Glutamatergic neuron (in vitro differentiated cells): Measurements from ENCODE around the gene KLHDC8A. TPM values are rescaled to one million over a fixed set of nuclear protein-coding genes. Genes with fewer than 3 reads are reported as not detected.

ENCODE experiments used
- DNase-seq: peaks from one replicate; pipeline ENCODE4 v3.0.0; 2022
- H3K27ac Mint-ChIP-seq: one replicate; pipeline ENCODE4 v1.8.0; 2020; ENCODE audit warnings: mild to moderate bottlenecking, mixed read lengths, inconsistent platforms; ENCODE audit not compliant: unreplicated experiment
- H3K27me3 Mint-ChIP-seq: one replicate; pipeline ENCODE4 v1.8.0; 2020; ENCODE audit warnings: mild to moderate bottlenecking, moderate library complexity, mixed read lengths, inconsistent platforms; ENCODE audit not compliant: unreplicated experiment
- H3K36me3 Mint-ChIP-seq: one replicate; pipeline ENCODE4 v1.8.0; 2020; ENCODE audit warnings: mild to moderate bottlenecking, mixed read lengths, inconsistent platforms; ENCODE audit not compliant: unreplicated experiment
- H3K4me1 Mint-ChIP-seq: one replicate; pipeline ENCODE4 v1.8.0; 2020; ENCODE audit warnings: mild to moderate bottlenecking, low read depth, mixed read lengths, inconsistent platforms; ENCODE audit not compliant: unreplicated experiment
- H3K4me3 Mint-ChIP-seq: one replicate; pipeline ENCODE4 v1.8.0; 2020; ENCODE audit warnings: mild to moderate bottlenecking, mixed read lengths, inconsistent platforms; ENCODE audit not compliant: unreplicated experiment
- H3K9me3 Mint-ChIP-seq: one replicate; pipeline ENCODE4 v1.8.0; 2020; ENCODE audit warnings: mild to moderate bottlenecking, moderate library complexity, mixed read lengths, inconsistent platforms; ENCODE audit not compliant: unreplicated experiment
- total RNA-seq: library from RNA; stranded (reverse); fragmentation: NEBNext Ultra II Directional; extraction: Animal tissue kit (Norgen Biotek cat#: 25700); gene quantifications from one replicate; pipeline ENCODE4 v1.2.1, GENCODE V29; 2021; ENCODE audit not compliant: unreplicated experiment
- TF ChIP-seq, protein P1 (sequence below): fragments of 200-600 bp; sonication (generic); IDR thresholded peaks from one replicate; pipeline ENCODE4 v1.5.0; 2021; ENCODE audit not compliant: partially characterized antibody, unreplicated experiment

Gene KLHDC8A
- total RNA-seq, 1 donor from 2014 or later: 125 TPM

GRCh38 chr1:205313563-205314308 lies 43.0 kb downstream of the KLHDC8A start:
- peak overlapping the region; percentile 75 for H3K4me3 Mint-ChIP-seq
- TF ChIP-seq, protein P1, sequence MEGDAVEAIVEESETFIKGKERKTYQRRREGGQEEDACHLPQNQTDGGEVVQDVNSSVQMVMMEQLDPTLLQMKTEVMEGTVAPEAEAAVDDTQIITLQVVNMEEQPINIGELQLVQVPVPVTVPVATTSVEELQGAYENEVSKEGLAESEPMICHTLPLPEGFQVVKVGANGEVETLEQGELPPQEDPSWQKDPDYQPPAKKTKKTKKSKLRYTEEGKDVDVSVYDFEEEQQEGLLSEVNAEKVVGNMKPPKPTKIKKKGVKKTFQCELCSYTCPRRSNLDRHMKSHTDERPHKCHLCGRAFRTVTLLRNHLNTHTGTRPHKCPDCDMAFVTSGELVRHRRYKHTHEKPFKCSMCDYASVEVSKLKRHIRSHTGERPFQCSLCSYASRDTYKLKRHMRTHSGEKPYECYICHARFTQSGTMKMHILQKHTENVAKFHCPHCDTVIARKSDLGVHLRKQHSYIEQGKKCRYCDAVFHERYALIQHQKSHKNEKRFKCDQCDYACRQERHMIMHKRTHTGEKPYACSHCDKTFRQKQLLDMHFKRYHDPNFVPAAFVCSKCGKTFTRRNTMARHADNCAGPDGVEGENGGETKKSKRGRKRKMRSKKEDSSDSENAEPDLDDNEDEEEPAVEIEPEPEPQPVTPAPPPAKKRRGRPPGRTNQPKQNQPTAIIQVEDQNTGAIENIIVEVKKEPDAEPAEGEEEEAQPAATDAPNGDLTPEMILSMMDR: no peak
- DNase-seq: peak; percentile 51
- H3K9me3 Mint-ChIP-seq: peaks cover 4% of the 10 kb centered on the region
- peak overlapping the region; percentile 90 for H3K27ac Mint-ChIP-seq
- peaks cover 40% of the 10 kb centered on the region for H3K4me1 Mint-ChIP-seq
- H3K36me3 Mint-ChIP-seq: no peaks in the 10 kb centered on the region
- H3K27me3 Mint-ChIP-seq: peaks cover 7% of the 10 kb centered on the region

DNA sequence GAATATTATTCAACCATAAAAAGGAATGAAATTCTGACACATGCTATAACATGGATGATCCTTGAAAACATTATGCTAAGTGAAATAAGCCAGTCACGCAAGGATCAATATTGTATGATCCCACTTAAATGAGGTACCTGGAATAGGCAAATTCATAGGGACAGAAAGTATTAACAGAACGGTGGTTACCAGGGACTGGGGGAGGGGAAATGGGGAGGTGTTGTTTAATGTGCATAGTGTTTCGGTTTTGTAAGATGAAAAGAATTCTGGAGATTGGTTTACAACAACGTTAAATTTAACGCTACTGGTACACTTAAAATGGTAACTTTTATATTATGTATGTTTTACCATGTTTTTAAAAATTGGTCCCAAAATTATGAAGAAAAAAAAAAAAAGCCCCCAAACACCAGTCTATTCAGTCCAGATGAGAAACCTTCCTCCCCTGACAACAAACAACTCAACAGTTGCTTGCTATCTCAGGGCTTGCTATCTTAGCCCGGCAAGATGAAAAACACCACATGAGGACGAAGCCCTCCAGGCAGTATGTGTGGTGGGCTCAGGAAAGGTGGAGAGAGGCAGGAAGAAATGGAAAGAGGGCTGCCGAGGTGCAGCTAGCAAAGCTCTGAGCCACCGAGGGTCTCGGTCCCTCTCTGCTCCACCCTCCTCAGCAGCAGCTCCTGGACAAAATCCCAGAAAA lies 43.7 kb downstream of the KLHDC8A start:
- Mint-ChIP-seq H3K4me3 (peak overlapping the region; percentile 74), H3K4me1 (peaks cover 35% of the 10 kb centered on the region), H3K9me3 (peaks cover 4% of the 10 kb centered on the region), H3K27ac (peak overlapping the region; percentile 90), H3K36me3 (no peaks in the 10 kb centered on the region), H3K27me3 (peaks cover 8% of the 10 kb centered on the region)
- DNase-seq: no peak
- TF ChIP-seq, protein P1: no peak

DNA sequence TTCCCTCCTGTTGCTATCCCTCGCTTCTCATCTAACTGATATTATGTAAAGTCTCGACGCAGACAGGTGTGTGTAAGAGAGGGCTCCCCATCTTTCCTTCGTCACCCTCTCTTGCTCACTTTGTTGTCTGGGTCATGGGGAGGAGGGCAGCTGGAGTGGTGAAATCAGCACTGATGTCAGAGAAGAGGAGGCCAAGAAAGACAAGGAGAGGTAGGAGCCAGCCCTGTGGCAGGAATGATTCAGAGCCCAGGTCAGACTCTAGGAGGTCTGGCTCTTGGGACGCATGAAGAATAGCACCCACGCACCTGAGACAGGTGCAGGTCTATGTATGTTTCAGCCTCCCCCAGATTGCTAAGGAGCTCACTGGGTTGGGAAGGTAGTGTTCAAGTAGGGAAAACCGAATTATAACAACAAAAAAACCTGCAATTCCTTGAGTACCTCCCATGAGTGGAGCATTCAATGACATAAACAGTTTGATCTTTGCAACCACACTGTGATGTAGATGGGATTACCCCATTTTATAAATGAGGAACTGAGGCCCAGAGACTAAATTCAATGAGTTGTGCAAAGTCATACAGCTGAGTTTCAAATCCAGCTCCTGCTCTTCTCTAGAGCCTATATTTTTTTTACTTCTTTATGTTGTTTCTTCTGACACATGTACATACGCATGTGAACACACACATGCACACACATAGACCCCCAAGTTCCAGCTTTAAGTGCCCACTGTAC lies 45.6 kb downstream of the KLHDC8A start:
- no peak overlapping the region for H3K27ac Mint-ChIP-seq
- peaks cover 27% of the 10 kb centered on the region for H3K4me1 Mint-ChIP-seq
- H3K4me3 Mint-ChIP-seq: no peak overlapping the region
- no peak for DNase-seq
- H3K27me3 Mint-ChIP-seq: peaks cover 5% of the 10 kb centered on the region
- H3K36me3 Mint-ChIP-seq: no peaks in the 10 kb centered on the region
- H3K9me3 Mint-ChIP-seq: peaks cover 6% of the 10 kb centered on the region
- TF ChIP-seq, protein P1: no peak

DNA sequence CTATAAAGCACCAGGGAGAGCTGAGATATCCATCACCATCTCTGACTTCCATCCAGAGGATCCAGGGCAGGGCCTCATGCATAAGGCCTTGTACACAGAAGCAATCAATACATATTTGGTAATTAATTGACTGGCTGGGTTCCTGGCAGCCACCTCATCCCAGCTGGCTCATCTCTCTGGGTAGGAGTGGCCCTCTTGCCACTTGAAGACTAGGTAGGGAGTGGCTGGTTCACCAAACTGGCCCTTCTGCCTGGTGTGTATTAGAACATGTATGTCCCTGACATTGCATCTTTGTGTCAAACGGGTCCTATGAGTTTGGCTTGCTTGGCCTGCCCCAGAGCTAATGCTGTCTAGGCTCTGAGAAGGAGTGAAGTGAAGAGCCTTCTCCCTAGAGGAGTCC lies 47.0 kb downstream of the KLHDC8A start:
- Mint-ChIP-seq H3K27ac (no peak overlapping the region), H3K4me3 (no peak overlapping the region), H3K4me1 (peaks cover 21% of the 10 kb centered on the region), H3K27me3 (peaks cover 5% of the 10 kb centered on the region), H3K36me3 (peaks cover 1% of the 10 kb centered on the region), H3K9me3 (peaks cover 6% of the 10 kb centered on the region)
- TF ChIP-seq, protein P1: no peak
- no peak for DNase-seq
